ENCODE results near the gene RSRP1. TPM values are rescaled to one million over a fixed set of nuclear protein-coding genes. Genes with fewer than 3 reads are reported as not detected.

The RSRP1 gene
- total and polyA plus RNA-seq, 2 of the 13 experiments (the other 11 are each of a cell fraction or from before 2014, with no cell fraction given), result 43.9 to 52.8 TPM

- TF ChIP-seq KLF16 (CRISPR knock-in tag; IDR thresholded peaks at IDR 0.05), result peak in 1 of 2 experiments; percentile 72; a peak in 2 of 4 replicates
- peak; percentile 51; the same call in 1 of the 2 replicates for TF ChIP-seq ZNF761 (CRISPR knock-in tag; conservative IDR thresholded peaks at IDR 0.05)
- TF ChIP-seq, protein P1, sequence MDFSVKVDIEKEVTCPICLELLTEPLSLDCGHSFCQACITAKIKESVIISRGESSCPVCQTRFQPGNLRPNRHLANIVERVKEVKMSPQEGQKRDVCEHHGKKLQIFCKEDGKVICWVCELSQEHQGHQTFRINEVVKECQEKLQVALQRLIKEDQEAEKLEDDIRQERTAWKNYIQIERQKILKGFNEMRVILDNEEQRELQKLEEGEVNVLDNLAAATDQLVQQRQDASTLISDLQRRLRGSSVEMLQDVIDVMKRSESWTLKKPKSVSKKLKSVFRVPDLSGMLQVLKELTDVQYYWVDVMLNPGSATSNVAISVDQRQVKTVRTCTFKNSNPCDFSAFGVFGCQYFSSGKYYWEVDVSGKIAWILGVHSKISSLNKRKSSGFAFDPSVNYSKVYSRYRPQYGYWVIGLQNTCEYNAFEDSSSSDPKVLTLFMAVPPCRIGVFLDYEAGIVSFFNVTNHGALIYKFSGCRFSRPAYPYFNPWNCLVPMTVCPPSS (IDR thresholded peaks at IDR 0.05), result no peak
- TF ChIP-seq ZNF34 (CRISPR knock-in tag; IDR thresholded peaks at IDR 0.05; ENCODE audit: borderline replicate concordance), result no peak
- no peak for TF ChIP-seq ETS1 (CRISPR knock-in tag; IDR thresholded peaks at IDR 0.05)
- TF ChIP-seq, protein P2, sequence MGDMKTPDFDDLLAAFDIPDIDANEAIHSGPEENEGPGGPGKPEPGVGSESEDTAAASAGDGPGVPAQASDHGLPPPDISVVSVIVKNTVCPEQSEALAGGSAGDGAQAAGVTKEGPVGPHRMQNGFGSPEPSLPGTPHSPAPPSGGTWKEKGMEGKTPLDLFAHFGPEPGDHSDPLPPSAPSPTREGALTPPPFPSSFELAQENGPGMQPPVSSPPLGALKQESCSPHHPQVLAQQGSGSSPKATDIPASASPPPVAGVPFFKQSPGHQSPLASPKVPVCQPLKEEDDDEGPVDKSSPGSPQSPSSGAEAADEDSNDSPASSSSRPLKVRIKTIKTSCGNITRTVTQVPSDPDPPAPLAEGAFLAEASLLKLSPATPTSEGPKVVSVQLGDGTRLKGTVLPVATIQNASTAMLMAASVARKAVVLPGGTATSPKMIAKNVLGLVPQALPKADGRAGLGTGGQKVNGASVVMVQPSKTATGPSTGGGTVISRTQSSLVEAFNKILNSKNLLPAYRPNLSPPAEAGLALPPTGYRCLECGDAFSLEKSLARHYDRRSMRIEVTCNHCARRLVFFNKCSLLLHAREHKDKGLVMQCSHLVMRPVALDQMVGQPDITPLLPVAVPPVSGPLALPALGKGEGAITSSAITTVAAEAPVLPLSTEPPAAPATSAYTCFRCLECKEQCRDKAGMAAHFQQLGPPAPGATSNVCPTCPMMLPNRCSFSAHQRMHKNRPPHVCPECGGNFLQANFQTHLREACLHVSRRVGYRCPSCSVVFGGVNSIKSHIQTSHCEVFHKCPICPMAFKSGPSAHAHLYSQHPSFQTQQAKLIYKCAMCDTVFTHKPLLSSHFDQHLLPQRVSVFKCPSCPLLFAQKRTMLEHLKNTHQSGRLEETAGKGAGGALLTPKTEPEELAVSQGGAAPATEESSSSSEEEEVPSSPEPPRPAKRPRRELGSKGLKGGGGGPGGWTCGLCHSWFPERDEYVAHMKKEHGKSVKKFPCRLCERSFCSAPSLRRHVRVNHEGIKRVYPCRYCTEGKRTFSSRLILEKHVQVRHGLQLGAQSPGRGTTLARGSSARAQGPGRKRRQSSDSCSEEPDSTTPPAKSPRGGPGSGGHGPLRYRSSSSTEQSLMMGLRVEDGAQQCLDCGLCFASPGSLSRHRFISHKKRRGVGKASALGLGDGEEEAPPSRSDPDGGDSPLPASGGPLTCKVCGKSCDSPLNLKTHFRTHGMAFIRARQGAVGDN (CRISPR knock-in tag; IDR thresholded peaks at IDR 0.05), result peak; percentile 94
- 0 out of 2 replicates have a peak, but pooled peaks have one; percentile 52 for TF ChIP-seq ZNF557 (CRISPR knock-in tag; IDR thresholded peaks at IDR 0.05)
- TF ChIP-seq IRF2 (CRISPR knock-in tag; IDR thresholded peaks at IDR 0.05), result peak; percentile 67; the same call in 1 of the 2 replicates
- TF ChIP-seq GATAD1 (CRISPR knock-in tag; IDR thresholded peaks at IDR 0.05), result peak; percentile 84
- no peak; the same call in 1 of the 2 replicates for TF ChIP-seq ZNF782 (CRISPR knock-in tag; IDR thresholded peaks at IDR 0.05; ENCODE audit: borderline replicate concordance)
- TF ChIP-seq ZNF615 (CRISPR knock-in tag; IDR thresholded peaks at IDR 0.05; ENCODE audit: borderline replicate concordance), result no peak
- TF ChIP-seq NFKB2 (CRISPR knock-in tag; IDR thresholded peaks at IDR 0.05; ENCODE audit: borderline replicate concordance), result peak; percentile 34
- no peak for TF ChIP-seq ZKSCAN5 (CRISPR knock-in tag; IDR thresholded peaks at IDR 0.05)
- no peak for TF ChIP-seq SMC3 (IDR thresholded peaks at IDR 0.05; ENCODE audit: low read length)
- TF ChIP-seq RFXANK (CRISPR knock-in tag; IDR thresholded peaks at IDR 0.05), result no peak
- TF ChIP-seq, protein P3, sequence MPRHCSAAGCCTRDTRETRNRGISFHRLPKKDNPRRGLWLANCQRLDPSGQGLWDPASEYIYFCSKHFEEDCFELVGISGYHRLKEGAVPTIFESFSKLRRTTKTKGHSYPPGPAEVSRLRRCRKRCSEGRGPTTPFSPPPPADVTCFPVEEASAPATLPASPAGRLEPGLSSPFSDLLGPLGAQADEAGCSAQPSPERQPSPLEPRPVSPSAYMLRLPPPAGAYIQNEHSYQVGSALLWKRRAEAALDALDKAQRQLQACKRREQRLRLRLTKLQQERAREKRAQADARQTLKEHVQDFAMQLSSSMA (CRISPR knock-in tag; IDR thresholded peaks at IDR 0.05), result no peak
- no peak for TF ChIP-seq TAF15 (IDR thresholded peaks at IDR 0.05; ENCODE audit: low read depth, low read length, poor library complexity, severe bottlenecking)
- TF ChIP-seq FOXC1 (CRISPR knock-in tag; IDR thresholded peaks at IDR 0.05; ENCODE audit: borderline replicate concordance), result peak; percentile 83
- TF ChIP-seq ZNF296 (CRISPR knock-in tag; conservative IDR thresholded peaks at IDR 0.05), result no peak
Measured at GRCh38 chr1:25239681-25240541, 7.3 kb downstream of the RSRP1 start (continued).
